Embryonic facial prominence (tissue), 1 donor: ENCODE measurements around the gene SNAPC2.
"Not testable (repeated sequence)": the region's sequence is repeated elsewhere in the genome, so short reads cannot be mapped to it uniquely, and the experiment has no call there.

Experiments used
- DNase-seq: peaks from one replicate; pipeline ENCODE4 v3.0.0-alpha.2; 2016; ENCODE audit errors: extremely low spot score

Gene SNAPC2

GRCh38 chr19:7933411-7933810 lies 13.3 kb downstream of the SNAPC2 start:
- no peak for DNase-seq

DNA sequence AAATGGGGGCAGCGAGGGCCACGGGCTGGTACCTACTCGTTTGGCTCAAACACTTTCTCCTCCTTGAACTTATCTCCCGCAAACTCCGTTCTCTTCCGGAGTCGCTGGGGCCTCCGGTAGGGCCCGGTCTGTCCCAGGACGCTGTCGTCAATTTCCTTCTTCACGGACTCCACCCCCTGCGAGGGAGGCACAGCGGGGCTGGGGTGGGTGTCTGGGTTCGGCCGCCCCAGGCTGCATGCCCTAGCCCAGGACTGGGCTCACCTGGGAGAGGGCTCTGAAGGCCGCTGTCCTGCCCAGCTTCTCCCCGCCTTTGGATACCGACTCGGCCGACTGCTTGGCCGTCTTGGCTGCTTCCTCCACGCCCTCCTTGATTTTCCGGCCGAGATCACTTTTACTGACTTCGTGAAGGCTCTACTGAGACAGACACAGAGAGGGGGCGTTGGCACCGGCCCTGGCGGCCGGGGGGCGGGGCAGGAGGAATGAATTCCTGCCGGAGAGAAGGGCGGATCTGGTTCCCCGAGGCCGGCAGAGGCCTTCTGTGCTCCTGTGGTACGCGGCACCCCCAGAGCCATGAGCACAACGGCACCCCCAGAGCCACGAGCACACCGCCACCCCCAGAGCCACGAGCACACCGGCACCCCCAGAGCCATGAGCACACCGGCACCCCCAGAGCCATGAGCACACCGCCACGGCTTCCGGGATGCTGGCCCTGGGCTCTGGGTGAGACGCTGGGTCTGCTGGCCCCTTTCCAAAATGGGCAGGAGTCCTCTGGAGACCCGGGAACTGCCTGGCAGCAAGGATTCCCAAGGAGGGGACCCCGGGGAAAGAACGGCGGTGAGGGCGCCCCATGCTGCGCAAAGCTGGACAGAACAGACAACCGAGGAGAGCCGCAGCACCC lies 13.9 kb downstream of the SNAPC2 start:
- DNase-seq = no peak

DNA sequence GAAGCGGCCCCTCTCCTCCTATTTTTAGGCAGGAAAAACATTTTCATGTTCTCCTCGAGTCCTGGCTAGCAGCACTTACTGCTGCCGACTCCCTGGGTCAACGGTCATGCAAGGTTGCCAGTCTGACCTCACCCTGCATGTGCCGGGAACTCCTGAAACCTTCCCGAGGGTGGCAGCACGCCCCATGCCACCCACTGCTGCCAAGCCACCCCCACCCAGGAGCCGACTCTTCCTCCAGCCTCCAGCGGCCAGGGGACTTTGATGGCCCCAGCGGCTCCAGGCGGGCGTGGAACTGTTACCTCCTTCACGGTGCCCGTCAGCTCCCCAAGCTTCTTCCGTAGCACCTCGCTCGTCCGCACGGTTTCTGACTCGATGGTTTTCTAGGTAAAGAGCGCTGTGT lies 14.6 kb downstream of the SNAPC2 start:
- no peak for DNase-seq

GRCh38 chr19:7940841-7941240 lies 20.7 kb downstream of the SNAPC2 start:
- no peak for DNase-seq

GRCh38 chr19:7941895-7942596 lies 21.9 kb downstream of the SNAPC2 start:
- no peak for DNase-seq

GRCh38 chr19:7942981-7943443 lies 22.9 kb downstream of the SNAPC2 start:
- no peak for DNase-seq

DNA sequence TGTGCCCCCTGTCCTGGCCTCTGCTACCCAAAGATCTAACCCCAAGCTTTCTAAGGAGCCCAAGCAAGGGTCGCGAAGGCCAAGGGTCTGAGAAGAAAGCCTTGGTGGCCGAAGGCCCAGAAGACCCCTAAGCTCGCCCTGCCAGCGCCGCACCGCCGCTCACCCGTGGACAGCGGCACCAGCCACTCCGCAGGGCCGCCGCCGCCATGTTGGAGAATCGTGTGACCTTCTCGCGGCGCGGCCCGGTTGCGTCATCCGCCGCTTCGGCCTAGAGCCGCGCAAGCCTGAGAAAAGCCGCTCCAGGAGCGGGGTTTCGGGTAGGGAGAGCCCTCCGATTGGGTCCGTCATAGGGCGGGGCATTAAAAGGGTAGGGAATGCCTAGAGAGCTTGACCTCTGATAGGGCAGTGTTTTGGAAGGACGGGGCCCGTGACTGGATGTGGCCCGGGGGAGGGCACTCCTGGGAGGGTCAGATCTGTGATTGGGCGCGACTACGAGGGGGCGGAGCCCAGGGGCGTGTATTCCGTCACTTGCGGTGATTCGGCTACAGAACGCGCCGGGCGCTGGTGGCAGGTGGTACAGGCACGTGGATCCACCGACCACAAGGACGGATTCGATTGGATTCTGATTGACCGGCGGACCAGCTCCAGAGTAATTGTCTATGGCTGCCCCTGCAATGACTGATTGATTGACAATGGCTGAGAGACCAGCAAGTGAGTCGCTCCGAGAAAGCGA lies 23.5 kb downstream of the SNAPC2 start, which contains the start of gene TIMM44:
Gene TIMM44 (minus strand): TSS at position 223 of the 733 bp plus-strand sequence. CDS start 15 bp downstream, at position 208.
- peak; percentile 97 for DNase-seq

- peak; percentile 77 for DNase-seq
Observed at GRCh38 chr19:7944177-7944761, 24.1 kb downstream of the SNAPC2 start.

GRCh38 chr19:7947939-7948338 lies 27.8 kb downstream of the SNAPC2 start:
- DNase-seq = no peak

GRCh38 chr19:7953060-7953459 lies 32.9 kb downstream of the SNAPC2 start:
- no peak for DNase-seq

- DNase-seq = no peak
Observed at GRCh38 chr19:7953576-7953975, 33.4 kb downstream of the SNAPC2 start.

- no peak for DNase-seq
Observed at GRCh38 chr19:7955696-7956095, 35.6 kb downstream of the SNAPC2 start.

GRCh38 chr19:7959211-7959610 lies 39.1 kb downstream of the SNAPC2 start:
- no peak for DNase-seq

DNA sequence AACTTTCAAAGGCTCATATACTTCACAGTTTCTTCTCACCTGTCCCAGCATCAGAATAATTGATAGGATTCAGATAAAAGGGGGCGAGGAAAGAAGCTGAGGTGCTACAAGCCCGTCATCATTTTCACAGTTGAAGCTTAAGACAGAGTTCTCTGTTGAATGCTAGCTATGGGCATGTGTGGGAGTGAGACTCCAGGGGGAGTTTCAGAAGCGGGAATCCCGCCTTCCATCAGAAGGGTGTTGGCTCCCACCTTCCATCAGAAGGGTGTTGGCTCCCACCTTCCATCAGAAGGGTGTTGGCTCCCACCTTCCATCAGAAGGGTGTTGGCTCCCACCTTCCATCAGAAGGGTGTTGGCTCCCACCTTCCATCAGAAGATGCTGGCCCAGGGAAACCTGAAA lies 40.9 kb downstream of the SNAPC2 start:
- not testable (repeated sequence) for DNase-seq

- no peak for DNase-seq
Observed at GRCh38 chr19:7961920-7962626, 41.9 kb downstream of the SNAPC2 start.

- DNase-seq = no peak
Observed at GRCh38 chr19:7962644-7963268, 42.6 kb downstream of the SNAPC2 start.

DNA sequence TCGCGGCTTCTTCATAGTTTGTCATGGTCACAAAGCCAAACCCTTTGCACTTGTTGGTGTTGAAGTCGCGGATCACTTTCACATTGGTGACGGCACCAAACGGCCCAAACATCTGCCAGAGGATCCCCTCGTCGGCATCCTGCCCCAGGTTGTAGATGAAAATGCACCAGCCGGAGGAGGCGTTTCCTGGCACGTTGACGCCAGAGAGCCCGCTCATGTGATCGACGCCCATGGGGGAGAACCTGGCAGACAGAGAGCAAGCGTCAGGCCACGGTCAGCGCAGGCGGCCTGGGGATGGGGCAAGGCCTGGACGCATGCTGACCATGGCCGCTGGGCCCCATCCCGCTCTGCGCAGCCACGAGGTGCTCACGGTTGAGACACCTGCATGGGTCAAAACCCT lies 43.4 kb downstream of the SNAPC2 start:
- no peak for DNase-seq

DNA sequence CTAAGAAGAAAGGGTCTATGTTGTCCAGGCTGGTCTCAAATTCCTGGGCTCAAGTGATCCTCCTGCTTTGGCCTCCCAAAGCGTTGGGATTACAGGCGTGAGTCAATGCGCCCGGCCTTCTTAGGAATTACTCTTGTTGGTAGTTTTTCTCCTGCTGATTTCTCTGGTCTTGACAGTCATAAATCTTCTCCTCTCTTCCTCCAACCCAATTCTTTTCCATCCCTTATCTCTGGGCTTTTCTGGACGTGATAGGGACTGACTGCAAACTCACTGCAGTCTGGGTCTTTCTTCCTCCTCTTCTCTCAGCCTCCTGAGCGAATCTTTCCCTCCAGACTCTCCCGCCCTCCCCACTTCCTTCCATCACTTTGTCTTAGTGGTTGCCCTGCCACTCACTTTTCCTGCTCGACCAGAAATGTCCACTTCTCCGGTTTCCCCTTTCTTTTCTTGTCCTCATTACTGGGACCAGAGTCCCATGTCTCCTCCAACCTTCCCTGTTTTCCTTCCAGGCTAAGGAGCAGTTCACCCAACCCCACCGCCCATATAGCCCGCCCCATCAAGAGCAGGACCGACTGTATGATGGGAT lies 45.2 kb downstream of the SNAPC2 start:
- no peak for DNase-seq

GRCh38 chr19:7965921-7966665 lies 46.0 kb downstream of the SNAPC2 start:
- DNase-seq = no peak
